ENCODE measurements around the gene MAN1A2.

The MAN1A2 gene

GRCh38 chr1:117512728-117513321 is 145.6 kb downstream of the MAN1A2 start:
- Histone ChIP-seq H3K27ac (ENCODE audit: low read length) (no peak overlapping the region), H3K9me3 (ENCODE audit: insufficient read depth, low read depth, low read length) (no peaks in the 10 kb centered on the region), H3K4me1 (ENCODE audit: insufficient read depth, low read length) (peaks cover 2% of the 10 kb centered on the region; the same call in 1 of the 2 replicates), H3K36me3 (ENCODE audit: insufficient read depth, low read depth, low read length) (no peaks in the 10 kb centered on the region), H3K9ac (ENCODE audit: low read depth, low read length) (no peak overlapping the region), H3K4me3 (ENCODE audit: low read length) (no peak overlapping the region), H3K27me3 (ENCODE audit: insufficient read depth, low read length) (no peaks in the 10 kb centered on the region)

DNA sequence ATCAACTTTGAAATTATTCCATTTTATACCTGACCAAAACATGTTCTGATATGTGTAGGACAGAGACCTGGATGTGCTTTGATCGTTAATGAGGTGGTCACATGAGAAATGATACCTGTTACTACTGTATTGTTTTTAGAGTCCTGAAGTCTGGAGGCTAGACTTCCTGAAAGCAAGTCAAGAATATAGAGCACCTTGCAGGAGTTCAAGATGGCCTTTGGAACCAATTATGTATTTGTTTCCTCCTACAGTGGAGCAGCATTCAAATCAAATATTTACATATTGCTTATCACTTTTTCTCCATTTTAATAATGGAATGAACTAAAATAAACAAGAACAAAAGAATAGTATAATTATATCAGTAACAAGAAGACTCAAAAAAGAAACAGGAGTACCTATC is 155.9 kb downstream of the MAN1A2 start:
- Histone ChIP-seq H3K4me1 (ENCODE audit: insufficient read depth, low read length) (no peaks in the 10 kb centered on the region), H3K9me3 (ENCODE audit: insufficient read depth, low read depth, low read length) (no peaks in the 10 kb centered on the region), H3K4me3 (ENCODE audit: low read length) (no peak overlapping the region)

GRCh38 chr1:117527074-117527473 is 159.8 kb downstream of the MAN1A2 start:
- H3K4me1 ChIP-seq (ENCODE audit: insufficient read depth, low read length) = no peaks in the 10 kb centered on the region
- H3K9me3 ChIP-seq (ENCODE audit: insufficient read depth, low read depth, low read length) = no peaks in the 10 kb centered on the region
- no peak overlapping the region for H3K4me3 ChIP-seq (ENCODE audit: low read length)
- no peaks in the 10 kb centered on the region for H3K27me3 ChIP-seq (ENCODE audit: insufficient read depth, low read length)
- no peak overlapping the region for H3K9ac ChIP-seq (ENCODE audit: low read depth, low read length)
- H3K36me3 ChIP-seq (ENCODE audit: insufficient read depth, low read depth, low read length) = no peaks in the 10 kb centered on the region
- H3K27ac ChIP-seq (ENCODE audit: low read length) = no peak overlapping the region

More for the DNA sequence above, 155.9 kb downstream of the MAN1A2 start:
- Histone ChIP-seq H3K27me3 (ENCODE audit: insufficient read depth, low read length) (no peaks in the 10 kb centered on the region), H3K27ac (ENCODE audit: low read length) (no peak overlapping the region), H3K9ac (ENCODE audit: low read depth, low read length) (no peak overlapping the region), H3K36me3 (ENCODE audit: insufficient read depth, low read depth, low read length) (no peaks in the 10 kb centered on the region)

DNA sequence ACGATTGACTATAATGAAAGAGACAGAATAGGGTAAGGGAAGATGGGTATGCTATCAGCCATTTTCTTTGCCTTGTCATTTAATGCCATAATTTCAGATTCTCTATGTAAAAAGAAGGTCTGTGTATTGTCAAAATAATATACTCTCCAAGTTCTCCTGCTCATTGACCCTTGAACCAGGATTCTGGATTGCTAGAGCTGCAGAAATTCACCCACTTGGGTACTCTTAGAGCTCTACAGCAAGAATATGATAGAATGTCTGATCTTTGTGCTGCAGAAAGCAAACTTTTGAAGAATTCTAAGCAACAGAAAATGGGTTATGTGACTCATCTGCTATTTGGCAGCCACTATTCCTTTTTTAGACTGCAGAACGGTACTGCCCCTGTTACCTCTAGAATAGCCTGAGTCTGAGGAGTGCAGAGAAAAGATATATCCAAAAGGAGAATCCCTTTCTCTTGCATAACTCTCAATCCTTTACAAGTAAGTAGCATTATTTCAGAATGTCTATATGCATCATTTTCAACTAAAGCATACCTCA is 160.4 kb downstream of the MAN1A2 start:
- no peaks in the 10 kb centered on the region for H3K9me3 ChIP-seq (ENCODE audit: insufficient read depth, low read depth, low read length)
- H3K36me3 ChIP-seq (ENCODE audit: insufficient read depth, low read depth, low read length) = no peaks in the 10 kb centered on the region
- H3K4me1 ChIP-seq (ENCODE audit: insufficient read depth, low read length) = no peaks in the 10 kb centered on the region
- no peak overlapping the region for H3K9ac ChIP-seq (ENCODE audit: low read depth, low read length)
- H3K27me3 ChIP-seq (ENCODE audit: insufficient read depth, low read length) = no peaks in the 10 kb centered on the region
- H3K27ac ChIP-seq (ENCODE audit: low read length) = no peak overlapping the region
- no peak overlapping the region for H3K4me3 ChIP-seq (ENCODE audit: low read length)

DNA sequence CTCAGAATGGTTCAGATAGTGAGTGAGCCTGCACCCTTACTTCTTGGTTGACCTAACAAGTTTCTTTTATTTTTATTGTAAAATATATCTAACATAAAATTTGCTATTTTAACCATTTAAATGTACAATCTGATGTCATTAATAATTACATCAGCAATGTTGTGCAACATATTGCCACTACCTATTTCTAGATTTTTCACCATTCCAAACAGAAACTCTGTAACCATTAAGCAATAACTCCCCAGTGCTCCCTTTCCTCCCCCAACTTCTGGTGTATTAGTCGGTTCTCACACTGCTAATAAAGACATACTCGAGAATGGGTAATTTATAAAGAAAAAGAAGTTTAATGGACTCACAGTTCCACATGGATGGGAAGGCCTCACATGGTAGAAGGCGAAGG is 162.4 kb downstream of the MAN1A2 start:
- Histone ChIP-seq H3K36me3 (ENCODE audit: insufficient read depth, low read depth, low read length) (no peaks in the 10 kb centered on the region), H3K27me3 (ENCODE audit: insufficient read depth, low read length) (no peaks in the 10 kb centered on the region), H3K4me1 (ENCODE audit: insufficient read depth, low read length) (no peaks in the 10 kb centered on the region), H3K9ac (ENCODE audit: low read depth, low read length) (no peak overlapping the region), H3K27ac (ENCODE audit: low read length) (no peak overlapping the region), H3K4me3 (ENCODE audit: low read length) (no peak overlapping the region), H3K9me3 (ENCODE audit: insufficient read depth, low read depth, low read length) (no peaks in the 10 kb centered on the region)

GRCh38 chr1:117531222-117531621 is 164.0 kb downstream of the MAN1A2 start:
- Histone ChIP-seq H3K36me3 (ENCODE audit: insufficient read depth, low read depth, low read length) (no peaks in the 10 kb centered on the region), H3K9ac (ENCODE audit: low read depth, low read length) (no peak overlapping the region), H3K9me3 (ENCODE audit: insufficient read depth, low read depth, low read length) (no peaks in the 10 kb centered on the region), H3K27ac (ENCODE audit: low read length) (no peak overlapping the region), H3K4me1 (ENCODE audit: insufficient read depth, low read length) (no peaks in the 10 kb centered on the region), H3K4me3 (ENCODE audit: low read length) (no peak overlapping the region), H3K27me3 (ENCODE audit: insufficient read depth, low read length) (no peaks in the 10 kb centered on the region)

DNA sequence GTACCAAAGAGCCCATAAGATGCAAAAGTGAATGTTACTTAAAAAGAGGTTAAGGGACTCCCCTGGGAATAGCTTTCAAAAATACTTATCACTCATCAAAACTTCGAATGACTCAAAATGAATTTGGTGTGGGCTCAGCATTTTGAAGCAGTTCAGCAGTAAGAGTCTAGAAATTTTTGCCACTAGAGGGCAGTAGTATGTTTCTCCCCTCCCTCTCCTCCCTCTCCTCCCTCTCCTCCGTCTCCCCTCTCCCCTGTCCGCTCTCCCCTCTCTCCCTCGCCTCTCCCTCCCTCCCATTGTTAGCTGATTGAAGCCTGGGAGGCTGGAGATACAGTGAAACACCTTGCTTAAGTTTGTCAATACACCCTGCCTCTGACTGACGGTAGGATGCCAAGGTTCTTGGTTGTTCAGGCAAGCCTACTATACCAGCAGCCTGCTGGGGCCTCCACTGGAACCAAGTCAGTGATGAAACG is 167.8 kb downstream of the MAN1A2 start:
- Histone ChIP-seq H3K27ac (ENCODE audit: low read length) (no peak overlapping the region), H3K9me3 (ENCODE audit: insufficient read depth, low read depth, low read length) (no peaks in the 10 kb centered on the region), H3K36me3 (ENCODE audit: insufficient read depth, low read depth, low read length) (no peaks in the 10 kb centered on the region), H3K4me1 (ENCODE audit: insufficient read depth, low read length) (no peaks in the 10 kb centered on the region), H3K27me3 (ENCODE audit: insufficient read depth, low read length) (no peaks in the 10 kb centered on the region), H3K9ac (ENCODE audit: low read depth, low read length) (no peak overlapping the region), H3K4me3 (ENCODE audit: low read length) (no peak overlapping the region)

GRCh38 chr1:117535821-117536220 is 168.6 kb downstream of the MAN1A2 start:
- Histone ChIP-seq H3K36me3 (ENCODE audit: insufficient read depth, low read depth, low read length) (no peaks in the 10 kb centered on the region), H3K27ac (ENCODE audit: low read length) (no peak overlapping the region), H3K9me3 (ENCODE audit: insufficient read depth, low read depth, low read length) (no peaks in the 10 kb centered on the region), H3K9ac (ENCODE audit: low read depth, low read length) (no peak overlapping the region), H3K4me3 (ENCODE audit: low read length) (no peak overlapping the region), H3K4me1 (ENCODE audit: insufficient read depth, low read length) (no peaks in the 10 kb centered on the region), H3K27me3 (ENCODE audit: insufficient read depth, low read length) (no peaks in the 10 kb centered on the region)

DNA sequence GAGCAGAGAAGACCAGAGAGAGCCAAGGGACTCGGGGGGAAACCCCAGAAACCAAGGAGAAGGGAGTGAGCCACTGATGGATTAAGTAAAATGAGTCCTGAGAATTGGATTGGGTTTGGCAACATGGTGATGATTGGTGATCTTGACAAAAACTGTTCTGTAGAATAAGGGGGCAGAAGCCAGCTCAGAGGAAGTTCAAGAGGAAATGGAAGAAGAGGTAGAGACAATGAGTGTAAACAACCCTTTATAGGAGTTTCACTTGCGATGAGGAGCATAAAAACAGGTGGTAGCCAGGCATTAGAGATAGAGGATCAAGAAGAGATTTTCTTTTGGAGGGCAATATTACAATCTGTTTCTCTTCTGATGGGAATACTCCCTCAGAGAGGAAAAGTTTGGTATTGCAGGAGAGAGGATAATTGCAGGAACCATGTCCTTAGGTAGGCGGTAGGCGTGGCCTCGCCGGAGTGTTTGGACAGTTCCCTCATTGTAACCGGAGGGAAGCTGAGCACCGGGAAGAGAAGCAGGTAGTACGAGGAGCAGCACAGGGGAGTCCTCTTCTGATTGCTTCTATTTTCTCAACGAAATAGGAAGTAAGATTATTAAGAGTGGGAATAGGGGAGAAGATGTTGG is 170.2 kb downstream of the MAN1A2 start:
- Histone ChIP-seq H3K4me1 (ENCODE audit: insufficient read depth, low read length) (no peaks in the 10 kb centered on the region), H3K27ac (ENCODE audit: low read length) (no peak overlapping the region), H3K27me3 (ENCODE audit: insufficient read depth, low read length) (no peaks in the 10 kb centered on the region), H3K9ac (ENCODE audit: low read depth, low read length) (no peak overlapping the region), H3K4me3 (ENCODE audit: low read length) (no peak overlapping the region), H3K36me3 (ENCODE audit: insufficient read depth, low read depth, low read length) (no peaks in the 10 kb centered on the region), H3K9me3 (ENCODE audit: insufficient read depth, low read depth, low read length) (no peaks in the 10 kb centered on the region)

DNA sequence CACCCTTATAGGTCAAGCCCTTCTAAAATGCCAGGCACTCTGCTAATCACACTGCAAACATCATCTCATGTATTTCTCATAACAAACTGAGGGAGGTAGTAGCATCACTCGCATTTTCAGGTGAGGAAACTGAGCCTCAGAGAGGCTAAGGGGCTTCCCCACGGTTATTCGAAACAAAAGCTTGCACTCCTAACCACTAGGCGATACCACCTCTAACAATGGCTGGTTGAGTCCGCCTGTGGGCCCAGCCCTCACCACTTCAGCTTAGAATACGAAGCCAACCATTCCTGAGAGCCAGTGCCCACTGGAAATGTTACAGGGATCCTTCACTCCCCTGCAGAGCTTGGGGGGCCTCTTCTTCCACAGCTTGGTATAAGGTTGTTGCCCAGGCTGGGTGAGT is 173.3 kb downstream of the MAN1A2 start:
- Histone ChIP-seq H3K9ac (ENCODE audit: low read depth, low read length) (no peak overlapping the region), H3K27me3 (ENCODE audit: insufficient read depth, low read length) (no peaks in the 10 kb centered on the region), H3K4me3 (ENCODE audit: low read length) (no peak overlapping the region), H3K9me3 (ENCODE audit: insufficient read depth, low read depth, low read length) (no peaks in the 10 kb centered on the region), H3K4me1 (ENCODE audit: insufficient read depth, low read length) (no peaks in the 10 kb centered on the region), H3K27ac (ENCODE audit: low read length) (no peak overlapping the region), H3K36me3 (ENCODE audit: insufficient read depth, low read depth, low read length) (no peaks in the 10 kb centered on the region)

GRCh38 chr1:117541003-117541402 is 173.8 kb downstream of the MAN1A2 start:
- no peak overlapping the region for H3K9ac ChIP-seq (ENCODE audit: low read depth, low read length)
- no peaks in the 10 kb centered on the region for H3K36me3 ChIP-seq (ENCODE audit: insufficient read depth, low read depth, low read length)
- no peak overlapping the region for H3K27ac ChIP-seq (ENCODE audit: low read length)
- H3K4me3 ChIP-seq (ENCODE audit: low read length) = no peak overlapping the region
- H3K4me1 ChIP-seq (ENCODE audit: insufficient read depth, low read length) = no peaks in the 10 kb centered on the region
- no peaks in the 10 kb centered on the region for H3K27me3 ChIP-seq (ENCODE audit: insufficient read depth, low read length)
- H3K9me3 ChIP-seq (ENCODE audit: insufficient read depth, low read depth, low read length) = no peaks in the 10 kb centered on the region

DNA sequence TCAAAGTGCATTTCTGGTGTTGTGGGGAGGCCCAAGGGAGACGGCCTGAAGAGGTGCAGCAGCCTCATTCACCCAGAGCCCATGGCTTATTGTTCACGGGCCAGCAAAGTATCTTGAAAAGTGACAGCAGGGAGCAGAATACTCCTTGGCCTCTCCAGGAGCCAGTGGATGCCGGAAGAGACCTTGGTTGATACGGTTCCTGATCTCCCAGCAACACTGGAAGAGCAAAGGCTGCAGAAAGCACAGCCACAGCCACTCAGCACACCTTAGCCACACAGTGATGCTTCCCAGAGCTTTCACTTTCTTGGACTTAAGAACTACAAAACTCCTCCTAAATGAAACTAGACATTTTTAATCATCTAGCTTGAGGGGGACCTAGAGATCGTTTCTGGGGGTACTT is 174.3 kb downstream of the MAN1A2 start:
- Histone ChIP-seq H3K9me3 (ENCODE audit: insufficient read depth, low read depth, low read length) (no peaks in the 10 kb centered on the region), H3K27me3 (ENCODE audit: insufficient read depth, low read length) (no peaks in the 10 kb centered on the region), H3K27ac (ENCODE audit: low read length) (no peak overlapping the region), H3K4me1 (ENCODE audit: insufficient read depth, low read length) (no peaks in the 10 kb centered on the region), H3K9ac (ENCODE audit: low read depth, low read length) (no peak overlapping the region), H3K4me3 (ENCODE audit: low read length) (no peak overlapping the region), H3K36me3 (ENCODE audit: insufficient read depth, low read depth, low read length) (no peaks in the 10 kb centered on the region)

Measured in iPS-20b (cell line).